NCI-H526 (cell line): Measurements from ENCODE around the gene KCNE1.

Experiments
- DNase-seq, 2 experiments: peaks; one replicate each; lab custom pipeline; 2025; lab: John Stamatoyannopoulos, UW

Gene KCNE1

DNA sequence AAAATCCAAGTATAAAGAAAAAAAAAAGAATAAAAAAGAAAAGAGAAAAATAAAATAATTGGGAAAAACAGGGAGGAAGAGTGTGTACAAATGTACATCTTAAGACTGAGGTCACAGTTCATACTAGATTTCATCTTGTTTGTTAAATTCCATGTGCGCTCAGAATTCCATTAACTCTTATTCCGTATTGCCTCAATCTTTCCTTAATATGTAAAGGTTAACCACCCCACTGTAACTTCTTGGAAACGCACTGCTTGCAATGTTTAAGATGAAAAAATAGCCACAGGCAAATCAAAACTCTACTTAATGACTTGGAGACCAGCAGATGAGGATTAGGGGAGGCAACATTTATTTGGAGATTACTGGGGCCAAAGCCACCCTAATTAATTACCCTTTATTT is 23.9 kb upstream of the KCNE1 start:
- DNase-seq, result no peak

GRCh38 chr21:34534522-34534921 is 22.5 kb upstream of the KCNE1 start:
- no peak for DNase-seq

DNA sequence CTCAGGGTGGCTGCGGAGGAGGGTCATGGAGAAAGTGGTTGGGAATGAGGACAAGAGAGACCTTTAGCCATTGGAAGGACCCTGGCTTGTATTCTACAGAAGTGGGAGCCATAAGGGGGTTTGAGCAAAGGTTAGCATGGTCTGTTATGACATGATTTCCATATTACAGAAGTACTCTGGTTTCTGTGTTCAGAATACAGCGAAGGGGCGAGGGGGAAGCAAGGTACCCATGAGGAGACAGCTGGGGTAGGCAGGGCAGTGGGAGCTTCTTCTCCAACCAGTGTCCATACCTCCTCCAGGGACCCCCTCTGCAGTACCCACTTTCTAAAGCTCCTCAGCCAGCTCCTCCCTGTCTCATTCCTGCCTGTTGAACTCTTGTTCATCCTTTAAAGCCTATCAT is 21.9 kb upstream of the KCNE1 start:
- DNase-seq, result no peak

DNA sequence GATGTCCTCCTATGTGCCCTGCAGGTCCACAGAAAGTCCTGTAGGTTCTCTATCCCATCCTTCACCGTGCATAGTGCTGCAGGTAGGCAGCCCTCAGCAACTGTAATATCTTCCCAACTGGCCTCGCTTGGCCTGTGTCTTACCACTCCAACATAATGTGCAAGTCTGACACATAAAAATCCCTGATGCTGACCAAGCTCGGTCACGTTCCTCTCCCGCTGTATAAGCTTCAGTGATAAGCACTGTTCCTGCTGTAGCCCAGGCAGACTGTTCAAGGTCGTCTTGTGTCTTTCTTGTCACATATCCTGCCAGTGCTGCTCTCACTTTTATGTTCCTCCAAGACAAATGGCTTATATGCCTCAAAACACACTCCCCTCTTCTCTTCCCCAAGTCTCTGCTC is 19.4 kb upstream of the KCNE1 start:
- no peak for DNase-seq

DNA sequence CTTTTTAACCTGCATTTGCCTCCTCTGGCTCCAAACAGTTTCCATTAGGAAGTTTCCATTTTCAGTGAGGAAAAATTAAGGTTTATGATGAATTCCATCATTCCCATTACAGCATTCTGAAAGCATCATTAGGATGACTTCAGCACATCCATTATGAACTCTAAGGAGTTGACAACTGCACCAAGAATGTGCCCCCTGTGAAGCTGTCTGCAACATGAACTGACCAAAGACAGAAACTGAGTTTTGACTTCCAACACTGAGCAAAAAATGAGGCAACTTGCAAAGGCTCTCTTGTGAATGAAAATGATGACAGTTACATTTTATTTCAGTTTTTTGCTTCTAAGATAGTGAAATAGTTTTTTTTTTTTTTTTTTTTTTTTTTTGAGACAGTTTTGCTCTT is 18.3 kb upstream of the KCNE1 start:
- DNase-seq, result no peak

DNA sequence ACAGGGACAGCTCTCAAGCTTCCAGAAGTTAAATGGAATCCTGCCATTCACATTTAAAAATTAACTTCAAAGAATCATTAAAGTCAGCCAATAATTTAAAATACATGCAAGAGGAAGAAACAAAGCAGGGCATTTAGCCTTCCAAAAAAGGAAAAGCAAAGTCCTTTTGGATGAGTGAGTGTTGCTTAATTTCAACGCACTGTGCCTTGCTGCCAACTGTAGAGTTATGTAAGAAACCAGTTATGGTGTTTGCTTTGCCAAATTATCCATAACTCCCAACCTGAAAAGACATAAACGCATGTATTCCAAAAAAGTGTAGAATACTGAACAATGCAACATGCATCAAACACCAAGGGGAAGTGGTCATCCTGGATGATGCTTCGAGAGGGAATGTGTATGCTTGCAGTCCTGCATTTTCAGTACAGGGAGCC is 16.1 kb upstream of the KCNE1 start:
- no peak for DNase-seq

DNA sequence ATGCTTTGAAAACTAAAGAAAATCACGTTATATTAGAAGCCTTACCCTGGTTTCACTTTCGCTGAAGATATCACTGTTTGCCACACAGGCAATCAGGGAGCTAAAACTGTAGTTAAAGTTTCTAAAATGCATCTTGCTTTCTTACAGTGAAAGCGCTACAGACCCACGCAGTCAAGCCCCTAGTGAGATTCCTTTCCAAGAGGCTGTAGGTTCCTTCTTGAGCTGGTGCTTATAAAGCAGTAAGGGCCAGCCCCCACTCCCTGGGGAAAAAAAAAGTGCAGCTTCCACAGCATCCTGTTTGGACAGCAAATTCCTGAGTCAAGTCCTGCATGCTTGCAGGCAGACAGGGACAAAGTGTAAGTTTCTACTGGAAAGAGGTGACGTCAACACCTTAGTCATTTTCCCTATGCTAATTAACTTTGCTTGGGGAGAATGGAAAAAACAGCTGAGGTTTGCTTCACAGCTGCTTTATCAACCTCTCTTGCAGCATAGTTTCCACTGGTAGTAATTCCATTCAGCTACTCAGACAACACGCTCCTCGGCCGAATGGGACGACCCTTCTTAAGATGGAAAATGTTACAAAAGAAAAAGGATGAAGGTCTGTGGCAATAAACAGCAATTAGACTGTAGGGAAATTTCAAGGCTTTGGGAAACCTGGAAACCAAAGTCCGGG is 14.7 kb upstream of the KCNE1 start:
- DNase-seq, result peak in 1 of 2 experiments; percentile 11

DNA sequence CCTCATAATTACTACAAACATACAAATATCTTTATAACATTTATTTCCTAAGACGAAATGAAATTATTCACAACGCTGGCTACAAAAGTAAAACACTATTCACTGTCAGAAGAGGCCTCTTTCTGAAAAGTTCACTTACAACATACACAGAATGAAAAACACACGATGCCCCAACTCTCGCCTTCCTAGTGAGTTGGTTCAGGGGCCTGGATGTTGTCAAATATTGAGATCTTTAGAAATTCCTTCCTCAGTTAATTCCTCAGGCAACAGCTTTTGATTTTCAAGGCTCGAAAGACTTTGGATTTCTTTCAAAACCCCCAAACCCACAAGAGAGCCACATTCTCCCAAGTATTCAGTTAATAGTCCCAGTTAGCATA is 14.2 kb upstream of the KCNE1 start:
- no peak for DNase-seq

DNA sequence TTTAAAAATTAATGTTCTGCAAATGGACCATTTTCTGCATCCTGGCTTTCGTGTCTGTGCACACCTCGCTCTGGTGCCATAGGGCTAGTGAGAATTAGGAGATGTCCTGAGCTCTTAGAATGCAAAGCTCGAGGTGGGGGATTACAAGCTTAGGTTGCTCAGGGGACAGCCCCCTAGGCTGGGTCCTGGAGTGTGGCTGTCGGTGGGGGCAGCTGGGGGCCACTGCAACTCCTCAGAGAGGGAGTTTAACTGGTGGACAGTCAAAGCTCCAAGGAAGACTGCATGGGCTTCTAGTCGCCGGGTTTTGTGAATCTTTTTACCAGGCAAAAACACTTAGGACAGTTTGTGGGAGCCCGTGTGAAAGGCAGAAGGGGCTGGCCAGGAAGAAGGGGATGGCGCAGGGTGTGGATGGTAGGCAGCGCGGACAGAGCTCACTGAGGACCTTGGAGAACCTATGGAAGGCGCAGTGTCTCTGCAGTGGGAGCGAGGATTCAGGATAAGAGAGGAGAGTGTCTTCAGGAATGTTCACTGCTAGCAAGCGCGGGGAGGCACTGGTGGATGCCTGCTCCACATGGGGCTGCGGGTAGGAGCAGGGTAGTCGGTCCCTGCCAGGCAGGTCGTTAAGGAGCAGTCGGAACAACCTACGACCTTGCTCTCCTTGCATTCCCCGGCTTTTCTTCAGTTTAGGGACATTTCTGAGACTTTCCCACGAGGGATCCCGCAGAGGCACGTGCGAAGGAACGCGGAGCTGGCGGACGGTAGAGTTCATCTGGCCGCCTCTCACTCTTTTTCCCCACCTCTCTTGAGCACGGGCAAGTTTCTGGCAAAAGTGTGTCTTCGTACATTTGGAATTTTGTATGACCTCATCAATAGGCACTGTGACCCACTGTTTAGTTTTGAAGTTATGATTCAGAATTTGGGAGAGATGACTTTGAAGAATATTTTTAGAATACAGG is 12.9 kb upstream of the KCNE1 start:
- DNase-seq, result no peak

DNA sequence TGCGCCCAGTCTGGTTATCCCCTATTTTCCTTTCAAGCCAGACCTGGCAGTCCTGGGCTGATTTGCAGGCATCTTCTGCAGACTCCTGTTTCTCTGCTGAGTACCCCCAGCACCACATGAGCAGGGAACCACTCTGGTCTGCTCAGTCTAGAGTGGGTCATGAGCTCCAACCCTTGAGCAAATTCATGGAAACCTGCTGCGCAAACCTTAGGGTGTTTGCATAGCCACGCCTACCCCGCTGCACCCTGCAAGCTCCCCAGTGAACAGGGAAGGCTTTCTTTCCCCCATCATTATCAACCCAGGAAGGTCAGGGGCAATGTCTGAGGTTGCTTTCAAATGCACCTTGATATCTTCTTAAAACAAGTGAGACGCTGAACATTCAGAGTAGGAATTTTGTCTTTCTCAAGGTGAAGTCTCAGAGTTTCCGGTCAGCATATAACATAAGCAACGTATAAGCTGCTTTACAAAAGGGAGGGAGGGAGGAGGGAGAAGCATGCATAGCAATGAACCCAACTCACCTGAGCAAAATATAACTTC is 11.1 kb upstream of the KCNE1 start:
- DNase-seq, result peak; percentile 55 to 87

DNA sequence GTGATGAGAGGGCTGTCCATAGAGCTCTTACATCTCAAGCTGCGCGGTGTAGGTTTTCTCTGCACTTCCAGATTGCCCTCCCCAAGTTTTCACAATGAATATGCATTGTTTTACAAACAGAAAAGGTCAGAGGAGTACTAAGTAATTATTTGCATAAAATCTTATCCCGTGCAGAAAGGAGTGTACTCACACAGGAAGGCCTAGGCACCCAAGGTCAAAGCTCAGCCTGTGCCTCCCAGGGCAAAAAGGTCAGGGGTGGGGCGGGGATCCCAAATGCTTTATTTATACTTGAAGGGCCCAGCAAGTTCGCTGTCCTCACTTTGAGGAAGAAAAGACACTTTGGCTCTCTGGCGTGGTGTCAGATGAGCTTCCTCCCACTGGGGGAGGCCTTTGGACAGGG is 10.3 kb upstream of the KCNE1 start:
- DNase-seq, result peak; percentile 29 to 70

DNA sequence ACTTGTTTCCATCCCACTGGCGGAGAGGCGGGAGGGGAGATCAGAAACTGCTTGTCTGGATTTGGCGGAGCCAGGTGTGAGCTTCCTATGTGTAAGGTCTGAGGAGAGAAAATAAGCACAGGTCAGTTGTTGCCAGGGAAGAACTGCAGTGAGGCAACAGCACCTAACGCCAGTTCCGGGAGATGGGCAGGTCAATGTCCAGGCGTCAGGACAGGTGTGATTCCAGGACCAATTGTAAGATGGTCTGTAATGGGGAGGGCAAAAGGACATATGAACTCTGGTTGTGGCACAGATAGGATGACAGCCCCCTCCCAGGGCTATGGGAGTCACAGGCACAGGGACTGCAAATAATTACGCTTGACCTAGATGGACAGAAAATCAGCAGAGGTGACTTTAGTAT is 9.6 kb upstream of the KCNE1 start:
- DNase-seq, result no peak

DNA sequence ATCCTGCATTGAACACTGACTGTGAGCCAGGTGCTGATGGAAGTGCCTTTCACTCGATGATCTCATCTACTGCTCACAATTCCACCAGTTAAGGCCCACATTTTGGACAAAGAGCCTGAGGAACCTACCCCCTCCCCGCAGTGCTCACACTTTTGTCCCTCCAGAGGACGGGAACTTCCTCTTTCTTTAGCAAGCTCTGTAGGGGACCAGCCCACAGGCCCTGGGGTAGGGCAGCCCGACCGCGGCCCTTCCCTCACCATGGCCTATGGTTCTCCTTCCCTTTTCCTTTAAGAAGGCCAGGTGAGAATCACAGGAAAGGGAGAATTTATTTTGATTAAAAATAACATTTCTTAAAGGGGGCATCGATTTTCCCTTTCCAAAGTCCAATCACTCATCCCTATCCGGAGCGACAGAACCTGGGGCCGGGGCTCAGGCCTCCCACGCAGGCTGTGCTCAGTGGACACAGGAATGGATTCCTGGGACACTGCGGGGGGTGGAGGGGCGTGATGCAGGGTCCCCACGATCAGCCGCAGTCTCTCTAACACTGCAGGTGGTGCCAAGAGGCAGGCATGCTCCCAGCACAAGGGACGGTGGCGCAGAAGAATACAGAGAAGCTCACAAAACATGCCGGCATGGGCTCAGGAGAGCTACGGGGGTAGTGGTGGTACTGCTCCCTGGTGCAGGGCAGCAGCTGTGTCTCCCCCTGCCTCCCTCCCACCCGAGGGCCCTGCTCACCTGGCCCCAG is 8.9 kb upstream of the KCNE1 start:
- DNase-seq, result no peak

- DNase-seq, result no peak
These were observed 8.3 kb upstream of the KCNE1 start for GRCh38 chr21:34520281-34520680.

GRCh38 chr21:34519694-34520093 is 7.7 kb upstream of the KCNE1 start:
- no peak for DNase-seq

DNA sequence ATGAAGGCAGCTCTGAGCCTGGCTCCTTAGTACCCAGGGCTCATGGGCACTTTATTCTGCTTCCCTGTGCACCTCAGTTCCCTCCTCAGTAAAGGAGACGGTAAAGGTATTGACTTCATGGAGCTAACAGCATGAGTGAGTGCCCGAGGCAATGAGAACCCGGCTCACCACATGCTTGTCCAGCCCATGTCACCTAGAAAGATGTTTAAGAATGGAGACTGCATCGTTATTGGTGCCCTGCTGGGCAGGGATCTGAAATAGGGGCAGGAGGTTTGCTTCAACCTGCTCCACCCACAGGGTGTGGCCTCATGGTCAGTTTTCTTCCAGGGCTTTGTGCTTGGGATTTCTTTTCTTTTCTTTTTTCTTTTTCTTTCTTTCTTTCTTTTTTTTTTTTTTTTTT is 7.0 kb upstream of the KCNE1 start:
- no peak for DNase-seq

- DNase-seq, result no peak
These were observed 6.3 kb upstream of the KCNE1 start for GRCh38 chr21:34518301-34518700.

- no peak for DNase-seq
These were observed 5.7 kb upstream of the KCNE1 start for GRCh38 chr21:34517491-34518245.

DNA sequence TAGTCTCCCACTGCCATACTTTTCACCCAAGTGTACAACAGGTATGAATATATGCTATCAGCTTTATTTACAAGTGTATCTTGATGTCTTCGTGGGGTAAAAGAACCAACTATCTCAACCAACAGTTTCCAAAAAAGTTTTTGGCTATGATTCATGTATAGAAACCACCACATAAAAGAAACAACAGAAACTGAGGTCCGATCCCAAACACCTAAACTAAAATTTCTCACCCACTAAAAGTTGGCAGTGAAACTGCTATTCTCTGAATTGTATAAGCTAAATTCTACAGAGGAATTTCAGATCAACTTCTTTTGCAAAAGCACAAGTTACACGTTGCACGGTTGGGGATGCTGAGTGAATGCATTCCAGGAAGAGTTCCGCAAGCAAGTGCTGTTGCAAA is 5.0 kb upstream of the KCNE1 start:
- no peak for DNase-seq

- DNase-seq, result no peak
These were observed 2.6 kb upstream of the KCNE1 start for GRCh38 chr21:34514576-34515115.

GRCh38 chr21:34513129-34513675 is 1.2 kb upstream of the KCNE1 start:
- no peak for DNase-seq
